ENCODE data around the gene HSPH1. TPM values are rescaled to one million over a fixed set of nuclear protein-coding genes. Genes with fewer than 3 reads are reported as not detected.
A peak's percentile ranks its signal among the peaks of the same experiment; 100 is the strongest.

Gene HSPH1
- total RNA-seq, 2 experiments from 2014 or later = 122 to 150 TPM

GRCh38 chr13:31174018-31174417 is 12.3 kb upstream of the HSPH1 start:
- Mint-ChIP-seq H3K9me3 (peaks cover 2% of the 10 kb centered on the region), H3K27ac (no peak overlapping the region), H3K4me1 (ENCODE audit: low read depth) (no peaks in the 10 kb centered on the region), H3K27me3 (ENCODE audit: low read depth) (peaks cover 3% of the 10 kb centered on the region), H3K4me3 (no peak overlapping the region), H3K36me3 (ENCODE audit: low read depth) (no peaks in the 10 kb centered on the region)
- no peak for DNase-seq
- CTCF ChIA-PET = no interaction called here
- intact Hi-C loops (cut with micrococcal nuclease) = no loop called here

GRCh38 chr13:31172535-31172934 is 10.8 kb upstream of the HSPH1 start:
- Mint-ChIP-seq H3K27ac (no peak overlapping the region), H3K9me3 (no peaks in the 10 kb centered on the region), H3K4me1 (ENCODE audit: low read depth) (no peaks in the 10 kb centered on the region), H3K4me3 (no peak overlapping the region), H3K27me3 (ENCODE audit: low read depth) (peaks cover 3% of the 10 kb centered on the region), H3K36me3 (ENCODE audit: low read depth) (no peaks in the 10 kb centered on the region)
- DNase-seq = no peak
- intact Hi-C loops (cut with micrococcal nuclease) = no loop called here
- CTCF ChIA-PET = interaction anchor here (0.7 kb wide), 1 partner anchor 22 kb away, joined by 4 read pairs; no protein-coding TSS in a partner anchor

GRCh38 chr13:31172001-31172400 is 10.3 kb upstream of the HSPH1 start:
- no peak for DNase-seq
- no peaks in the 10 kb centered on the region for H3K36me3 Mint-ChIP-seq (ENCODE audit: low read depth)
- H3K27ac Mint-ChIP-seq = no peak overlapping the region
- intact Hi-C loops (cut with micrococcal nuclease) = no loop called here
- H3K4me3 Mint-ChIP-seq = no peak overlapping the region
- H3K9me3 Mint-ChIP-seq = no peaks in the 10 kb centered on the region
- H3K4me1 Mint-ChIP-seq (ENCODE audit: low read depth) = no peaks in the 10 kb centered on the region
- CTCF ChIA-PET = no interaction called here
- H3K27me3 Mint-ChIP-seq (ENCODE audit: low read depth) = peaks cover 3% of the 10 kb centered on the region

DNA sequence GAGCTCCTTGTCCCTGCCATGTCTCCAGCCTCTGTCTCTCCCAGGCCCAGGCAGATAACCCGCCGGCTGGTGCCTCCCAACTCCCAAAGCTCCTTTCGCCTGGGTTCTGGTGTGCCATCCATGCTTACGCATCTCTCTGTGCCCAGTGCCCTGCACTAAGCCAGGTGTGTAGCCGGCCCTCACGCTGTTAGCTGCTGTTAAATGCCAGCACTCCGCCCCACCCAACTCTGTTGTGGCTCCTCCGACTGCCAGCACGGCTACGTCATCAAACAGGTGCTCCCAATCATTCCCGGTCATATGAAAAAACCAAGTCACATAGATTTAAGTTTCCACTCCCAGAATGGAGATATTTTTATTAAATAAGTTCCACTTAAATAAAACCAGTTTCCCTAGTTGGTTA is 7.0 kb upstream of the HSPH1 start:
- intact Hi-C loops (cut with micrococcal nuclease) = loop anchor here (10.0 kb wide), 1 partner anchor 876 kb away; no protein-coding TSS in a partner anchor
- H3K4me1 Mint-ChIP-seq (ENCODE audit: low read depth) = peaks cover 2% of the 10 kb centered on the region
- no peaks in the 10 kb centered on the region for H3K36me3 Mint-ChIP-seq (ENCODE audit: low read depth)
- no peak overlapping the region for H3K27ac Mint-ChIP-seq
- H3K9me3 Mint-ChIP-seq = no peaks in the 10 kb centered on the region
- no peak overlapping the region for H3K4me3 Mint-ChIP-seq
- peaks cover 3% of the 10 kb centered on the region for H3K27me3 Mint-ChIP-seq (ENCODE audit: low read depth)
- CTCF ChIA-PET = no interaction called here
- no peak for DNase-seq

GRCh38 chr13:31168166-31168565 is 6.5 kb upstream of the HSPH1 start:
- Mint-ChIP-seq H3K27me3 (ENCODE audit: low read depth) (peaks cover under 1% of the 10 kb centered on the region), H3K27ac (no peak overlapping the region), H3K4me3 (no peak overlapping the region), H3K36me3 (ENCODE audit: low read depth) (no peaks in the 10 kb centered on the region), H3K4me1 (ENCODE audit: low read depth) (peaks cover 5% of the 10 kb centered on the region), H3K9me3 (no peaks in the 10 kb centered on the region)
- intact Hi-C loops (cut with micrococcal nuclease) = loop anchor here (10.0 kb wide), 1 partner anchor 877 kb away; no protein-coding TSS in a partner anchor
- DNase-seq = no peak
- CTCF ChIA-PET = no interaction called here

DNA sequence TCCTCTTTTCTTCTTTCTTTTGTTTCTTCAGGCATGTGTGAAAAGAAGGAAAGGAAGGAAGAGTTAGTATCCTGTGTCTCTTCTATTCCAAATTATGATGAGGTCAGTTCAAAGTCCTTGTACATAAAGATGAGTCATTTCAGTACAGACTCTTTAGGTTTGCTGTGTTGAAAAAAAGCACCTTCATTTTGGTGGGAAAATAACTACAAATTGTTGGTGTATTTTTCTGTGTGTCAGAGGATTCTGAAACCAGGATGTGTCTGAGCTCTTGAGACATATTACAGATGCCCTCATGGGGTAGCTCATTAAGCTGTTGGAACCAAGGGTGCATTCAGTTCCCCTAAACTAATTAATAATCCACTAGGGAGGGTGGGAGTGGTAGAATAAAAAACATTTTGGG is 5.8 kb upstream of the HSPH1 start:
- no peak overlapping the region for H3K27ac Mint-ChIP-seq
- no peaks in the 10 kb centered on the region for H3K27me3 Mint-ChIP-seq (ENCODE audit: low read depth)
- intact Hi-C loops (cut with micrococcal nuclease) = loop anchor here (10.0 kb wide), 1 partner anchor 877 kb away; no protein-coding TSS in a partner anchor
- no peaks in the 10 kb centered on the region for H3K9me3 Mint-ChIP-seq
- CTCF ChIA-PET = no interaction called here
- no peak overlapping the region for H3K4me3 Mint-ChIP-seq
- no peaks in the 10 kb centered on the region for H3K36me3 Mint-ChIP-seq (ENCODE audit: low read depth)
- peaks cover 7% of the 10 kb centered on the region for H3K4me1 Mint-ChIP-seq (ENCODE audit: low read depth)
- no peak for DNase-seq

DNA sequence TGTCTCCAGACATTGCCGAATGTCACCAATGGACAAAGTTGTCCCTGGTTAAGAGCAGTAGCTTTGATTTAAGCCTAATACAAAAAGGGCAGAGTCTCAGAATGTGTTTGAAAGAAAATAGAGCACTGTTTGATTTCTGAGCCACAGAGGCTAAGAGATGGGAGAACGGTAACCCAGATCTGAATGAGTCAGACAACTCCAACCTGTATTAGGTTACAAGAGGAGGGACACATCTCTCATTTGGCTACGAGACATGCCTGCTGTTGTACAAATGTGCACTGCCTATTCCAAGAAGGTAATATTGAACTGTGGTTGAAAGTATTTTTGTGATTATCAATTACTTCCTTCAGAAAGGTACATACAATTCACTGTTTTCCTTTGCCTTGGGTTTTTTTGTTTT is 4.9 kb upstream of the HSPH1 start:
- no peaks in the 10 kb centered on the region for H3K27me3 Mint-ChIP-seq (ENCODE audit: low read depth)
- intact Hi-C loops (cut with micrococcal nuclease) = loop anchor here (10.0 kb wide), 1 partner anchor 878 kb away; no protein-coding TSS in a partner anchor
- no peak overlapping the region for H3K4me3 Mint-ChIP-seq
- H3K4me1 Mint-ChIP-seq (ENCODE audit: low read depth) = peaks cover 7% of the 10 kb centered on the region
- no peak for DNase-seq
- no peak overlapping the region for H3K27ac Mint-ChIP-seq
- H3K9me3 Mint-ChIP-seq = no peaks in the 10 kb centered on the region
- CTCF ChIA-PET = no interaction called here
- H3K36me3 Mint-ChIP-seq (ENCODE audit: low read depth) = no peaks in the 10 kb centered on the region

DNA sequence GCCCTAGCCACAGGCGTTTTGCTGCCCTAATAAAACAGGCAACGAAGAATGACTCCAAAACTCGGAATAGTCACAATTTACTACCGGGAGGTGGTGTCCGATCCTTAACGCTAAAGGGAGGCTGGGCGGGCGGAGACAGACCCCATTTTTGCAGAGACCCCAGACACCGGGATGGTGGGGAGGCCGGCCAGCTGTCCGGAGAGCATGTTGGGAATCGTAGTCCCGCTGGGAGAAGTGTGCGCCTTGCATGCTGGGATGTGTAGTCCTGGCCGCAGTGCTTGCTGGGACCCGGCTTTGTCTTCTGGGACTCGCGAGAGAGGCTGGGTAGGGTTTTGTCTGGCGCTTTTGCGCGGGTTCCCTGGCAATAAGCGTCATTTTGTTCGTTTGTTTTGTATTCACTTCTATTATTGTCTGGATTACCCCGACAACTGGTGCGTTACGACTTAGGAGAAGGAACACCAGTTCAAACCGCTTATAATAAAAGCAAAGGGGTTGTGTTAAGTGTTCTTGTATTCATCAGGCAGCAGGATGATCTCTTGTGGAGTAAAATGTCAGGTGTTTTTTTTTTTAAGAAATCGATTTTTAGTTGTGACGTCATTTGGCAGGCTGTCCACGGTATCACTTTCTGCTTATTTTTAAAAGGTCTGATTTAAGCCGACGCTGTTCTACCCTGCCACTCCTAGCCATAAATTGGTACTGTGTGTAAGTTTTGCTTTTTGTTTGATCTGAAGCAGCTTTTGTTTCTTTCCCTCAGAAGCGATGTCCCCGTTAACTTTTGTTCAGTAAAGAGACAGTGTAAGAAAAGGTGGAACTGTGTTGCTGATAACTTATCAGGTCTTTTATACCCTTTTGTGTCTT is 676 bp upstream of the HSPH1 start:
- Mint-ChIP-seq H3K27me3 (ENCODE audit: low read depth) (no peaks in the 10 kb centered on the region), H3K4me3 (peak overlapping the region; percentile 96), H3K36me3 (ENCODE audit: low read depth) (peaks cover 18% of the 10 kb centered on the region), H3K27ac (peak overlapping the region; percentile 98), H3K9me3 (no peaks in the 10 kb centered on the region), H3K4me1 (ENCODE audit: low read depth) (peaks cover 23% of the 10 kb centered on the region)
- DNase-seq = peak; percentile 98
- CTCF ChIA-PET = interaction anchor here (1.5 to 1.6 kb wide), 2 partner anchors 37 to 40 kb away, joined by 3 to 6 read pairs; partner anchors contain the start of gene B3GLCT
- intact Hi-C loops (cut with micrococcal nuclease) = loop anchor here (1.0 to 10.0 kb wide), 16 partner anchors 38 to 1574 kb away; partner anchors contain the start of genes BRCA2, KATNAL1, N4BP2L2 and SLC7A1

- H3K27me3 Mint-ChIP-seq (ENCODE audit: low read depth) = no peaks in the 10 kb centered on the region
- CTCF ChIA-PET = interaction anchor here (0.7 to 2.1 kb wide), 2 partner anchors 21 to 1010 kb away, joined by 4 read pairs; no protein-coding TSS in a partner anchor
- intact Hi-C loops (cut with micrococcal nuclease) = loop anchor here (2.0 to 10.0 kb wide), 8 partner anchors 16 to 1376 kb away; partner anchors contain the start of genes KATNAL1 and N4BP2L2
- peaks cover 27% of the 10 kb centered on the region for H3K4me1 Mint-ChIP-seq (ENCODE audit: low read depth)
- peak overlapping the region; percentile 98 for H3K27ac Mint-ChIP-seq
- no peaks in the 10 kb centered on the region for H3K9me3 Mint-ChIP-seq
- peak overlapping the region; percentile 96 for H3K4me3 Mint-ChIP-seq
- peak; percentile 70 for DNase-seq
- peaks cover 21% of the 10 kb centered on the region for H3K36me3 Mint-ChIP-seq (ENCODE audit: low read depth)
Observed at GRCh38 chr13:31160857-31161556, 697 bp downstream of the HSPH1 start.

- H3K9me3 Mint-ChIP-seq = no peaks in the 10 kb centered on the region
- peaks cover 33% of the 10 kb centered on the region for H3K4me1 Mint-ChIP-seq (ENCODE audit: low read depth)
- peak; percentile 9 for DNase-seq
- no peaks in the 10 kb centered on the region for H3K27me3 Mint-ChIP-seq (ENCODE audit: low read depth)
- CTCF ChIA-PET = interaction anchor here (0.7 to 2.1 kb wide), 3 partner anchors 20 to 43 kb away, joined by 3 to 4 read pairs (median 4); no protein-coding TSS in a partner anchor
- peak overlapping the region; percentile 96 for H3K4me3 Mint-ChIP-seq
- H3K27ac Mint-ChIP-seq = peak overlapping the region; percentile 39
- intact Hi-C loops (cut with micrococcal nuclease) = no loop called here
- peaks cover 29% of the 10 kb centered on the region for H3K36me3 Mint-ChIP-seq (ENCODE audit: low read depth)
Observed at GRCh38 chr13:31159306-31159705, 2.4 kb downstream of the HSPH1 start.

DNA sequence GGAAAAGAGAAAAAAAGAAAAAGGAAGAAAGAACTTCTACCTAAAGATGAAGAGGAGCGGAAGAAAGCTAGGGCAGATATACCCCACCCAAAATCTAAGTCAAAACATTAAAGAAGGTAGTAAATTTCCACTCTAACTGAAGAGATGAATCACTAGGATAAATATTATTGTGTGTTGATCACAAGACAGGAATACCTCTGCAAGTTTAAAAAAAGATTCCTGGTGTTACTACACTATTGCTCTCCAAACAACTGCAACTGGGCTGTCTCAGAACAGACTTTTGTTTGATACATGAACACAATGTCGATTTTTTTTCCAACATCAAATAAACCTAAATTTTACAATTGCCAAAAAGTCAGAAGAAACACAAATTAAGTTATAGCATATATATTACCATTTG is 6.8 kb downstream of the HSPH1 start:
- no peak overlapping the region for H3K4me3 Mint-ChIP-seq
- intact Hi-C loops (cut with micrococcal nuclease) = no loop called here
- H3K4me1 Mint-ChIP-seq (ENCODE audit: low read depth) = peaks cover 34% of the 10 kb centered on the region
- H3K9me3 Mint-ChIP-seq = no peaks in the 10 kb centered on the region
- H3K36me3 Mint-ChIP-seq (ENCODE audit: low read depth) = peaks cover 46% of the 10 kb centered on the region
- H3K27ac Mint-ChIP-seq = no peak overlapping the region
- CTCF ChIA-PET = no interaction called here
- no peak for DNase-seq
- no peaks in the 10 kb centered on the region for H3K27me3 Mint-ChIP-seq (ENCODE audit: low read depth)

- Mint-ChIP-seq H3K9me3 (no peaks in the 10 kb centered on the region), H3K36me3 (ENCODE audit: low read depth) (peaks cover 54% of the 10 kb centered on the region), H3K27me3 (ENCODE audit: low read depth) (no peaks in the 10 kb centered on the region), H3K4me1 (ENCODE audit: low read depth) (peaks cover 16% of the 10 kb centered on the region), H3K27ac (no peak overlapping the region), H3K4me3 (no peak overlapping the region)
- intact Hi-C loops (cut with micrococcal nuclease) = no loop called here
- CTCF ChIA-PET = no interaction called here
- DNase-seq = no peak
Observed at GRCh38 chr13:31151837-31152236, 9.9 kb downstream of the HSPH1 start.

Measured in activated naive CD4-positive, alpha-beta T cell treated with anti-CD3 and anti-CD28 coated beads for 36 hours (primary cell).